Loucy (cell line): ENCODE measurements around the gene IL26.

Experiments used
- EZH2phosphoT487 ChIP-seq: fragments of 200-600 bp; IDR thresholded peaks from 2 replicates; pipeline ENCODE4 v1.6.1; 2018; ENCODE audit warnings: antibody characterized with exemption, mild to moderate bottlenecking, moderate library complexity, borderline replicate concordance
- TF ChIP-seq, protein P1 (sequence below): fragments of 200-600 bp; sonication (generic); conservative IDR thresholded peaks from 2 replicates; pipeline ENCODE4 v1.5.1; 2014; ENCODE audit warnings: mild to moderate bottlenecking, antibody characterized with exemption, low read length

- TF ChIP-seq, protein P1, sequence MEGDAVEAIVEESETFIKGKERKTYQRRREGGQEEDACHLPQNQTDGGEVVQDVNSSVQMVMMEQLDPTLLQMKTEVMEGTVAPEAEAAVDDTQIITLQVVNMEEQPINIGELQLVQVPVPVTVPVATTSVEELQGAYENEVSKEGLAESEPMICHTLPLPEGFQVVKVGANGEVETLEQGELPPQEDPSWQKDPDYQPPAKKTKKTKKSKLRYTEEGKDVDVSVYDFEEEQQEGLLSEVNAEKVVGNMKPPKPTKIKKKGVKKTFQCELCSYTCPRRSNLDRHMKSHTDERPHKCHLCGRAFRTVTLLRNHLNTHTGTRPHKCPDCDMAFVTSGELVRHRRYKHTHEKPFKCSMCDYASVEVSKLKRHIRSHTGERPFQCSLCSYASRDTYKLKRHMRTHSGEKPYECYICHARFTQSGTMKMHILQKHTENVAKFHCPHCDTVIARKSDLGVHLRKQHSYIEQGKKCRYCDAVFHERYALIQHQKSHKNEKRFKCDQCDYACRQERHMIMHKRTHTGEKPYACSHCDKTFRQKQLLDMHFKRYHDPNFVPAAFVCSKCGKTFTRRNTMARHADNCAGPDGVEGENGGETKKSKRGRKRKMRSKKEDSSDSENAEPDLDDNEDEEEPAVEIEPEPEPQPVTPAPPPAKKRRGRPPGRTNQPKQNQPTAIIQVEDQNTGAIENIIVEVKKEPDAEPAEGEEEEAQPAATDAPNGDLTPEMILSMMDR, result no peak
- no peak for TF ChIP-seq EZH2phosphoT487
These were observed 8.5 kb upstream of the IL26 start for GRCh38 chr12:68234140-68234539.
